GM19328 (cell line): Measurements from ENCODE around the gene DPEP1.
"Not testable (repeated sequence)": the region's sequence is repeated elsewhere in the genome, so short reads cannot be mapped to it uniquely, and the experiment has no call there.

Experiments used
- ATAC-seq: cut with Tn5 transposase; IDR thresholded peaks from one replicate; pipeline ENCODE4 v1.9.1; 2021; ENCODE audit warnings: mild to moderate bottlenecking, moderate library complexity; ENCODE audit not compliant: unreplicated experiment

DPEP1 gene

DNA sequence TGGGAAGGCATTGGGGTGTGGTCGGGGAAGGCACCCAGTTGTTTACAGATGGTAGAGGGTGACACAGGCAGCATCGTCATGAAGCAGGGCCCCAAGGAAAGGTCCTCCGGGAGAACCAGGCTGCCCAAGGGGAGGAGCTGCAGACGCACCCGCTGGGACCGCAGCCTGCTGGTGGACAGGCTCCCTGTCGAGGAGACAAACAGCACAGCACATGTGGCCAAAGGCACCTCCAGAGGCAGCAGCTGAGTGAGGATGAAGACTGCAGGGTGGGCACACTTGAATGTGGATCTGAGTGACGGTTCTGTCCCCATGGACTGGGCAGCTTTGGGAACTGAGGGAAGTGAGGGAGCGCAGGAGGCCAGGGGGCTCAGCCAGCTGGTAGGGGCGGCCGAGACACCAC is 31.7 kb downstream of the DPEP1 start:
- no peak for ATAC-seq

DNA sequence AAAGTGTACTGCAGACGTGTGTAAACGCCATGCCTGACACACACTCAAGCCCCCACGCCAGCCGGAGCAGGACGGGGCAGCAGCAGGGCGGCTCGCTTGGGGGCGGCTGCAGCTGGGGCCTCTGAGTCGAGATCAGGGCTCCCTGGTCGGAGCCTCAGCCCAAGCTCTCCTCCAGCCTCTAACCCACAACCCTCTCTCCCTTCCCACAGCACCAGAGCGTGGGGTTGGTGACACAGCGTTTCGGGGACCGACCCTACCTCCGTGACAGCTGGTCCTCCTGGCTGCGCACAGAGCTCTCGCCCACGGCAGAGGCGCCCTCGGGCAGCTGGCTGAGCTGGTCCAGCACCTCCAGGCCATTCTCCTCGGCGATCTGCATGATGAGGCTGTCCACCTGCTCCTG is 32.8 kb downstream of the DPEP1 start:
- ATAC-seq = no peak

DNA sequence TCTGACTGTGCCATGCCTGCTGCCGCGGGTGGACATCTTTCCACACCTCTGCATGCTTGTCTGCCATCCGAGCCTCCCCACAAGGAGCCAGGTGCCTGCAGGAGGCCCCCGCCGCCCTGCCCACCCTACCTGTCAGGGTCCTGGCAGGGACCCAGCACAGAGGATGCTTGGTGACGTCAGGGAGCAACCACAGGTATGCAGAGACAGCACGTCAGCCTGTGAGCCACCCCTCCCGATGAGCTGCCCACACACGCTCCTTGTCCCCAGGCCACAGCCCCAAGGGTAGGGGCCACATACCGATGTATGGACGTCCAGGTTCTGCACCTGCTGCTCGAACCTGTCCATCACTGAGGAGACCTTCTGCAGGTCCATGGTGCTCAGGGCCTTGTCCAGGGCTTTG is 33.5 kb downstream of the DPEP1 start:
- ATAC-seq = no peak

DNA sequence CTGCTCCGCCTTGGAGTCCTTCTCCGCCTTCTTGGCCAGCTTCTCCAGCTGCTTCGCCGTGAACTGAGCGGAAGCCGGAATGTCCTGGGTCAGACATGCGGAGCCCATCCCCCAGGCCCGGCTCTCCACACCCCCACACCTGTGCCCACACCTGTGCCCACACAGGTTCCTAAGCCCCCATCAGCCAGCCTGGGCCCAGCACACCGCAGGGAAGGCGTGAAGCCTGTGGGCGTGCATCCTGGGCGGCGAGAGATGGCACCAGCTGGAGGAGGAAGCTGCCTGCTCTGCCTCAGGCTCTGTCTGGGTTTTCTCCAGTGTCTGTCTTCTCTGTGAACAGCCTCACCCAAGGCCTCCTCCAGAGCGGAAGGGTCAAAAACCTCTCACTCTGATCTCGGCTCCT is 38.1 kb downstream of the DPEP1 start:
- ATAC-seq = no peak

DNA sequence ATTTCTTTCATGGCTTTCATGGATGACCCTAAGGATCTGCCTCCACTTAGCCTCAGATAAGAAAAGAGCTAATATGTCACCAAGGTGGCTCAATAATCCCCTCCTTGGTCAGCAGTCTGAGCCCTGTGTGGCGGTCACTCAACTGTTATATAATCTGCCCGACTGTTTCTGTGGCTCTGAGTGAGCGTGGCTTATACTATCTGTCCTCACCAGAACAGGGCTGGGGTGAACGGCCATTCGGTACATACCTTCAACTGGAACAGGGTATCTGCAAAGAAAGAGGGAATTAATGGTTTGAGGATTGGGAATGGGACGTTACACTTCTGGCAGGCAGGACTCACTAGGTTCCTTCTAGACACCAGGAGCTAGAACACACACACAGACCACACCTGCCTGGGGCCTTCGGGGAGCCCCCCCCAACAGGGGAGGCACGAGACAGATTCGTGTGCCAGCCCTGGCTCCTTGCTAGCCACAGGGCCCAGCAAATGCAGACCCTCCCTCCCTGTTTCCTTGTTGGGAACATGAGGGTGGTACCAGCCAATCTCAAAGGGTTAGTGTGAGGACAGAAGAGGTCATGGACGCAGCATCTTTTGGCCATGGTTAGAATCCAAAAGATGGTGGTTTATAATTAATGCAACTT is 40.3 kb downstream of the DPEP1 start:
- ATAC-seq = no peak

DNA sequence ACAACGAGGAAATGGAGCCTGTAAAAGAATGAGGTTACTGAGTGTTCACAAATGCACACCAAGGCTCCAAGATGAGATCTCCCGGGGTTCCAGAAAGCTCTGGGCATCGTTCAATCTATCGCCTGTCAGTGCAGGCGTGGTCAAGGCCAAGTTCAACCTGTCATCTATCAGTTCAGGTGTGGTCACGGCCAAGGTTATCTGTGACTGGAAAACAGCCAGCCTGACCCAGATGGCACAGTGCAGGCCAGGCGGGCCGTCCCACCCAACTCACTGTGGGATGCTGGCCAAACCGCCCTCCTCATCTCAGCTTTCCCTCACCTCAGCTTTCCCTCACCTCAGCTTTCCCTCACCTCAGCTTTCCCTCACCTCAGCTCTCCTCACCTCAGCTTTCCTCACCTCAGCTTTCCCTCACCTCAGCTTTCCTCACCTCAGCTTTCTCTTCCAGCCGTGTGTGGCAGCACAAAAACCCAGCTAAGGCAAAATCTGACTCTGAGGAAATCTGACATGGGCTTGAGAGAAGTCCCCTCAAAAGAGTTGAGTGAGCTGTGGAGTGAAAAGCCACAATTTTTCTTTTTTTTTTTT is 41.7 kb downstream of the DPEP1 start:
- ATAC-seq = no peak

DNA sequence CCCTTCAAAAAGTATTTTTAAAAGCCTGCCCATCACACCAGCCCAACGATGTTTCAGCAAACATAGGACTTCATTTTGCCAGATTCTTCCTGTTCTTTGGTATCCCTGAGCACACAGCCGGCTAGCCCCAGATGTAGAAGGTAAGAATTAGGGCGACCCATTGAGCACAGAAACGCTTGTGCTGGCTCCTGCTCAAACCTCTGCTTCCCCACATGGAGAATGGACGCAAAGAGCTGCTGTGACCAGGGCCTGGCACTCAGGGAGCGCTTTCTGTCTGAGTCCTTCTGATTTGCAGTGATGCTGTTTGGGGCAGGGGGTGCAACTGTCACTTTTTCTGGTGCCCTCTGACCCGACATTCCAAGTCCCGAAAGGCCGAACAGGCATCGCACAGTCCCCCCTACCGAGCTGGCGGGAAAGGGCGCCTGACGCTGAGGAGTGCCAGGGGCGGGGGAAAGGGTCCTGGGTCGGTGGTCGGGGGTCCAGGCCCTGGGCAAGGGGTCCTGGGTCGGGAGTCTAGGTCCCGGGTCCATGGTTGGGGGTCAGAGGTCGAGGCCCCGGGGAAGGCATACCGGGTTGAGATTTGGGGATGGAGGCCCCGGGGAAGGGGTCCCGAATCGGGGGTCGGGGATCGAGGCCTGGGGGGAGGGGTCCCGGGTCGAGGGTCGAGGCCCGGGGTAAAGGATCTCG is 43.1 kb downstream of the DPEP1 start:
- no peak for ATAC-seq

DNA sequence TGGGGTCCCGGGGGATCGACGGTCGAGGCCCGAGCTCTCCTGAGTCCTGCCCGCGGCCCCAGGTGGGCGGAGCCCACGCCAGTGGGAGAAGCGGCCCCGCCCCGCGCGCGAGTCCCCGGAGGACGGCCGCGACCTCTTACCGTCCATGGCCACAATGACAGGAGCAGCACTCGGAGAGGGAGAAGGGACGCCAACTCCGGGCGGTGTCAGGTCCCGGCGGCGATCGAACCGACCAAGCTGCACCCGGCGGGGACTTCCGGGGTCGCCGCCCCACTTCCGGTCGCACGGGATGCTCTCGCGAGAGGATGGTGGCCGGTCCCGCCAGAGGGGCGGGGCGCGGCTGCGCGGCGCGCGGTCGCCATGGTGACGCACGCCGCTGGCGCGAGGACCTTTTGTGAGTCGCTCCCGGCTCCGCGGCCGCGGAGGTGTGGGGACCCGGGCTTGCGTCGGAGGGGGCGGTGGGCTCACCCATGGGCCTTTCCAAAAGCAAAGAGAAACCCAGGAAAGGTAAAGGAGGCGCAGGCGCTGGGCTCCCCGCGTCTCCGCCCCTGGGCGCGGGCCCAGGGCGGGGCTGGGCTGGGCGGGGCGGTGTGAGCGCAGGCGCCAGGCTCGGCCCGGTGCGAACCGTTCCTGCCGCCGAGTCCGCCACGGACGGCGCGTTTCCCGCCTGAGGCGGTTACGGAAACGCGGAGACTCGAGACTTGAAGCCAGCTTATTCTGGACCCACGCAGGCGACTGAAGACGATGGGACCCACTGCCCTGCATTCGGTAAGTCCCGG is 44.2 kb downstream of the DPEP1 start, which contains the start of the genes CHMP1A and SPATA33:
Gene CHMP1A (minus strand): TSS at position 267 of the 779 bp plus-strand sequence. CDS start 120 bp downstream, at position 147.
Gene SPATA33 (plus strand): TSS at position 395 of the 779 bp plus-strand sequence. CDS start 76 bp downstream, at position 471.
- peak; percentile 82 for ATAC-seq

DNA sequence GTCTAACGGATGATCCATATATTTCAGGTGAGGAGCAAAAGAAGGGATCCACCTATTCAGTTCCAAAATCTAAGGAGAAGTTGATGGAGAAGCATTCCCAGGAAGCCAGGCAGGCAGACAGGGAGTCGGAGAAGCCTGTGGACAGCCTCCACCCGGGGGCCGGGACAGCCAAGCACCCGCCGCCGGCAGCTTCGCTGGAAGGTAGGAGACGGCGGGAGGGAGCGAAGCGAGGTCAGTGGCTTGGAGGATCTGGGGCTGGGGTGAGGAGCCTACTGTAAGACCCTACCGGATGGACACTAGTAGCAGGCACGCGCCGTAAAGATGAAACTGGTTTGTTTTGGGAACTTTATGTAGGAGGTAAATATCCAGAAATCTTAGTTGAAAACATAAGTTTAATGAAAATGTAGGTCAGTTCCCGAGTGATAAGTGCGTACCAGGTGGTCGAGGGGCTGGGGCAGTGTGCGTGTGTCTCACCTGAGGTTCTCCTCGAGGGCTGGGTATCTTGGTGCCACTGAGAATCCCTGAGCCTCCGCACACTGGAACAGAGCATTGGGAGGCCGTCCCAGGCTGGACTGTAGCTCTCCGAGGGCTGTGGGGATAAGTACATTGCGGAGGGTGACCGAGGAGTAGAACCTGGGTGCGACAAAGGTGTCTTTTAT is 44.9 kb downstream of the DPEP1 start:
- no peak for ATAC-seq

DNA sequence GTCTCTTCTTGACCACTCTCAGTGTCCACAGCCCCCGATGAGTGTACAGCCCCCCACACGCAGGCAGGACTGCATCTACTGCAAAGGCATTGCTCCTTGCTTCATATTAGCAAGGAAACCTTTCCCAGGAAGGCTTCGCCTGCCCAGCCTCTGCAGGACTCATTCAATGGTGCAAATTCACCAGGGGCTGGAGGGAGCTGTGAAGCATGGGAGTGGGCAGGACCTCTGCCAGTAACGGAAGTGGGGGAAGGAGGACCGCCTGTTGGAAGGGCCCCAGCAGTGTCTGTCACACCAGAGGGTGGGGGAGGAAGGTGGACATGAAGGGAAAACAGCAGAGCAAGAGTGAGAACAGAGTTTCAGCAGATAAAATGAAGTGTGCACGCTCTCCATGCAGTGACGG is 46.7 kb downstream of the DPEP1 start:
- no peak for ATAC-seq

DNA sequence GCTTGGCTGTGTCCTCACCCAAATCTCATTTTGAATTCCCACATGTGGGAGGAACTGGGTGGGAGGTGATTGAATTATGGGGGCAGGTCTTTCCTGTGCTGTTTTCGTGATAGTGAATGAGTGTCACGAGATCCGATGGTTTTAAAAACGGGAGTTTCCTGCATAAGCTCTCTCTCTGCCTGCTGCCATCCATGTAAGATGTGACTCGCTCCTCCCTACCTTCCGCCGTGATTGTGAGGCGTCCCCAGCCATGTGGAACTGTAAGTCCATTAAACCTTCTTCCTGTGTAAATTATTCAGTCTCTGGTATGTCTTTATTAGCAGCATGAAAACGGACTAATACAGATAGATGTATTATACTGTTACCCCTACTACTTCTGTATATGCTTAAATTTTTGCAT is 47.8 kb downstream of the DPEP1 start:
- no peak for ATAC-seq

DNA sequence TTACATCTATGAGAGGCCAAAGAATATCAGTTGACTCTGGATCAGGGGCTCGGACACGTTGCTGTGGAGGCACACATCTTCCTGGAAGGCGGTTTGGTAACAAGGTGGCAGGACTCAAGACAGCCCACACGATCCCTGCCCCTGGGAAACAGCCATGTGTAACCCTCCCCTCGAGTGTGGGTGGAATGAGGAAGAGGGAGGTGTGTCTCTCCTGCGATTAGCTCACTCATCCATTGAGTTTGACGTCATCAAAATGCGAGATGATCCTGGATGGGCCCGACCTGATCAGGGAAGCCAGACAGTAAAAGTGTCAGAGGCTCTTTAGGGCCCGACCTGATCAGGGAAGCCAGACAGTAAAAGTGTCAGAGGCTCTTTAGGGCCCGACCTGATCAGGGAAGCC is 50.8 kb downstream of the DPEP1 start:
- not testable (repeated sequence) for ATAC-seq

DNA sequence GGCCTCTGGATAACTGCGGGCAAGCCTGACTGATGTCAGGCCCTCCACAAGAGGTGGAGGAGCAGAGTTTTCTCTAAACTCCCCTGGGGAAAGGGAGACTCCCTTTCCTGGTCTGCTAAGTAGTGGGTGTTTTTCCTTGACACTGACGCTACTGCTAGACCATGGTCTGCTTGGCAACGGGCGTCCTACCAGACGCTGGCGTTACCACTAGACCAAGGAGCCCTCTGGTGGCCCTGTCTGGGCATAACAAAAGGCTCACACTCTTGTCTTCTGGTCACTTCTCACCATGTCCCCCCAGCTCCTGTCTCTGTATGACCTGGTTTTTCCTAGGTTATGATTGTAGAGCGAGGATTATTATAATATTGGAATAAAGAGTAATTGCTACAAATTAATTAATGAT is 53.6 kb downstream of the DPEP1 start:
- ATAC-seq = not testable (repeated sequence)

DNA sequence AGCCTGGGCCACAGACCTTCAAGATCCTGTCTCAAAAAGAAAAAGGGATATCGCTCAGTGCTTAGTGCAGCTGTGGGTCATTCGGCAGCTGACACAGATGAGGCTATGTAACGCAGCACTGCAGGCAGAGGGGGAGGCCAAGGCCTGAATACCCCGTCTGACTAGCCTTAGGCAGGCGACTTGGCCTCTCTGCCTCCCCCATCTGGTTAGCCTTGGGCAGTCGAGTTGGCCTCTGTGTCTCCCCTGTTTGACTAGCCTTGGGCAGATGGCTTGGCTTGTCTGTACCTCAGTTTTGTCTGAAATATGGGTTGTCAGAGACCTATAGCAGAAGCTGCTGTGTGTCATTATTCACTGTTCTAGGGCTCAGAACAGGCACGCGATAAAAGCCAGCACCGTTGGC is 54.2 kb downstream of the DPEP1 start:
- no peak for ATAC-seq

DNA sequence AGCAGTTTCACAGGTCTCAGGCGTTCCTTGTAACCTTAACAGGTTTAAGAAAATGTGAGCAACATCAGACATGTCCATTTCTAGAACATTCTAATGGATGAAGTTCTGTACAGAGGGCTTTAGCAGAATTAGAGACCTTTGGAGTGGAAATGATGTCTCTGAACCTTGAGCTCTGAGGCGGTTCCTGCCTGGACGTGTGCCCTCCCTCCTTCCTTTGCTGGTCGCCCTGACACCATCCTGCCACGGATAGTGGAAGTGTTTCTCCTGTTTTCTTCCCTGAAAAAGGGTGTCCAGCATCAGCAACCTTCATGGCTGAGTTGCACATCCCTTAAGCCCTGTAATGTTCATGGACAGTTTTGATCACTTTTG is 55.3 kb downstream of the DPEP1 start:
- no peak for ATAC-seq

DNA sequence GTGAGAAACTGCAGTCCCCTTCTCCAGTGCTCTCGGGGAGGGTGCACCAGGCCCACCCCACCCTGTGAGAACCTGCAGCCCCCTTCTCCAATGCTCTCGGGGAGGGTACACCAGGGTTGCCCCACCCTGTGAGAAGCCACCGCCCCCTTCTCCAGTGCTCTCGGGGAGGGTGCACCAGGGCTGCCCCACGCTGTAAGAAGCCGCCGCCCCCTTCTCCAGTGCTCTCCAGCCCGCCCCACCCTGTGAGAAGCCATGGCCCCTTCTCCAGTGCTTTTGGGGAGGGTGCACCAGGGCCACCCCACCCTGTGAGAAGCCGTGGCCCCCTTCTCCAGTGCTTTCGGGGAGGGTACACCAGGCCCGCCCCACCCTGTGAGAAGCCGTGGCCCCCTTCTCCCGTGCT is 56.3 kb downstream of the DPEP1 start:
- ATAC-seq = no peak

DNA sequence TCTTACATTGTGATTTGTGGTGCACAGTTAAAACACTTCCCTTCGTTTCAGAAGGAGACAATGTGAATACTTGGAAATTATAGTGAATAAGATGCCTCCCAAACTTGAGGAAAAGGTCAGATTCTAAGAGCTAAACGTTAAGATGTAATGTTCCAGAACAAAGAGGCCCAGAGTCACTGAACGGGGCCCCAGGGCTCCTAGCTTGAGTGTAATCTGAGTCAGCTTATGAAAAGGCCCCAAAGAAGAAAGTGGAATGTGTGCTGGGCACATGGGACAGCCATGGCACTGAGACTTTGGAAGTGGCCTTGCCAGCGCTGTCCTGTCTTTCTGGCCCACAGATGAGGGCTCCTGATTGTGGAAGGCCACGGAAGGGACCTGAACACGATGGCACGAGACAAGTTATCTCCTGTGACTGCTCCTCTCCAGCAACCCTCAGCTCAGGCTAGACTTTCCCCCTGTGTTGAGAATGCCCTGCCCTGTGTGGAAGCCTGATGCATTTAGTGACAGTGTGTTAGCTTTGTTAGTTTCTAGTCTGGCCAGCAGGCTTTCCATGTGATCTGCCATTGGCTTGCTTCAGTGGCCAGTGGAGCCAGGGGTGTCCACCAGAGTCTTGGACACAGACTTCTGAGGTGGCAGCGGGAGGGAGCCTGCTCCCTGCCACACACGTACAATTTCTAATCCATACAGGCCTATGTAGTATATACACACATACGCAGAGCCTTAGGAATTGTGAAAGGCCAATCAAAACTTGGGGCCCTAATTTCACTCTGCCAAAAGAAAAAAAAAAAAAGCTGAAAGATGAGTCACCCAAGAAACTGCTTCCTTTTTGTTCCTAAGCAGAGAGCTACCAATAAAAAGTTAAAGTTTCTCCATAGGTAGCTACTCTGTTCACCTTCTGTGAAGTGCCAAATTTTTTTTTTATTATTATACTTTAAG is 57.3 kb downstream of the DPEP1 start:
- ATAC-seq = no peak

DNA sequence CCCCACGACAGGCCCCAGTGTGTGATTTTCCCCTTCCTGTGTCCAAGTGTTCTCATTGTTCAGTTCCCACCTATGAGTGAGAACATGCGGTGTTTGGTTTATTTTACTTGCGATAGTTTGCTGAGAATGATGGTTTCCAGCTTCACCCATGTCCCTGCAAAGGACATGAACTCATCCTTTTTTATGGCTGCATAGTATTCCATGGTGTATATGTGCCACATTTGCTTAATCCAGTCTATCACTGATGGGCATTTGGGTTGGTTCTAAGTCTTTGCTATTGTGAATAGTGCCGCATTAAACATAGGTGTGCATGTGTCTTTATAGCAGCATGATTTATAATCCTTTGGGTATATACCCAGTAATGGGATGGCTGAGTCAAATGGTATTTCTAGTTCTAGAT is 58.1 kb downstream of the DPEP1 start:
- not testable (repeated sequence) for ATAC-seq

DNA sequence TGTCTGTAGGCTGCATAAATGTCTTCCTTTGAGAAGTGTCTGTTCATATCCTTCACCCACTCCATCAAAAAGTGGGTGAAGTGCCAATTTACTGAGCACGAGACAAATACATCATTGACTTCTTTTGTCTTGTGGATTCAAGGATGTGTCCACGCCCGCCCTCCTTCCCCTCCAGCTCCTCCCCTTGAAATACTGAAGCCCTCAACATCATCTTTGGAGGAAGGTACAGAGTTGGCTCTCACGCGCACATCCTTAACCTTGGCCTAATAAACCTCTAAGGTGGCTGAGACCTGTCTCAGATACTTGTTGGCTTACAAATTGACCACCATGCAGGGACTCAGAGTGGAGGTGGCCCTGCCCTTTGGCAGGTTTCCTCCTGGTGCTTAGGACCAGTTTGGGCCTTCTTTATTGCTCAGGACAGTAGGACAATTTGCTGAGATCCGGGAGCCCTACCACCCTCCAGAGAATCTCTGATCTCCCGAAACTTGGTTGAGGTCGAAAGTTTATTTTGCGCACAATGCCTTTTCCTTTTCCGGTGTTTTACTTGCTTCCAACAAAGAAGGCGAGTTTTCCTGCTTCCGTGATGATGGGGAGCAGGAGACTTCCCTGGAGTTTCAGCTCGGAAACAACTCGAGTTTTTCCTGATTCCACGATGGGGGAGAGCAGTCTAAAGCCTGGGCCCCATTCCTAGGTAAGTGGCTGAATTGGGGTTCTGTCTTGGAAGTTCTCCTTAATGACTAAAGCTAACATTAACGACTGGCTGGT is 58.9 kb downstream of the DPEP1 start:
- no peak for ATAC-seq
